A549 (cell line): ENCODE data around the gene PLPP3. TPM values are rescaled to one million over a fixed set of nuclear protein-coding genes. Genes with fewer than 3 reads are reported as not detected.

Source experiments
- ATAC-seq, 2 experiments: fragments of 200-7000 bp in 1 of 2; fragments of >200 bp in 1 of 2; cut with Nextera tagmentation in 1 of 2; cut with Tn5 transposase in 1 of 2; 3 replicates each; pipeline versions ENCODE4 v1.8.0 to v1.9.1; 2018 to 2020; ENCODE audit warnings: mild to moderate bottlenecking in 1 of 2, moderate library complexity in 1 of 2
- CTCF ChIA-PET: fragments of 300-600 bp; sonication (Branson Sonifier 250); formaldehyde crosslinking; extraction: SDS; loops from one replicate; lab custom pipeline; 2021; ENCODE audit warnings: antibody characterized with exemption, inconsistent platforms; lab: Yijun Ruan, JAX
- POLR2A ChIA-PET: fragments of 350-600 bp; formaldehyde crosslinking; extraction: SDS; loops from one replicate; lab custom pipeline; 2021; ENCODE audit warnings: antibody characterized with exemption, inconsistent platforms; lab: Yijun Ruan, JAX
- DNase-seq, 2 experiments: peaks; one replicate each; pipeline versions ENCODE4 v3.0.0 to v3.0.0-alpha.2; 2011 to 2016; ENCODE audit warnings: low read depth in 1 of 2, low spot score in 1 of 2
- FAIRE-seq: peaks from 2 replicates; lab custom pipeline; 2011; peaks lifted over from hg19 to GRCh38; lab: Jason Lieb, UNC
- H3K27ac ChIP-seq, 2 experiments: fragments of >200 bp; sonication (Bioruptor Twin); formaldehyde crosslinking; 3 replicates each; pipeline ENCODE4 v1.5.1; 2016 to 2017
- H3K4me1 ChIP-seq: fragments of >200 bp; sonication (Bioruptor Twin); formaldehyde crosslinking; 3 replicates; pipeline ENCODE4 v1.6.1; 2016
- H3K4me2 ChIP-seq: fragments of >200 bp; sonication (Bioruptor Twin); formaldehyde crosslinking; 3 replicates; pipeline ENCODE4 v1.6.1; 2016
- H3K4me3 ChIP-seq: fragments of >200 bp; sonication (Bioruptor Twin); formaldehyde crosslinking; 3 replicates; pipeline ENCODE4 v1.5.1; 2016
- H3K9me3 ChIP-seq: fragments of >200 bp; sonication (Bioruptor Twin); formaldehyde crosslinking; 3 replicates; pipeline ENCODE4 v1.6.1; 2016
- ATOH8 ChIP-seq: fragments of 250-450 bp; sonication (Bioruptor Pico); IDR thresholded peaks from 2 replicates; pipeline ENCODE4 v1.5.0; 2020; ENCODE audit warnings: low read depth, mild to moderate bottlenecking, moderate library complexity
- BCL3 ChIP-seq: fragments of >200 bp; sonication (Bioruptor Twin); formaldehyde crosslinking; IDR thresholded peaks from 3 replicates; pipeline ENCODE4 v1.6.1; 2016
- CBX2 ChIP-seq: fragments of 200-600 bp; sonication (generic); IDR thresholded peaks from 2 replicates; pipeline ENCODE4 v1.6.1; 2016; ENCODE audit warnings: low read depth, mild to moderate bottlenecking, borderline replicate concordance
- CEBPB ChIP-seq, 2 experiments: fragments of >200 bp in 1 of 2; sonication (Bioruptor Twin) in 1 of 2; formaldehyde crosslinking in 1 of 2; IDR thresholded peaks; 2 replicates each; pipeline ENCODE4 v1.6.1; 2012 to 2016
- CTCF ChIP-seq: fragments of >200 bp; sonication (Bioruptor Twin); formaldehyde crosslinking; IDR thresholded peaks from 3 replicates; pipeline ENCODE4 v1.5.1; 2016
- E2F6 ChIP-seq: IDR thresholded peaks from 2 replicates; pipeline ENCODE4 v1.6.1; 2012; ENCODE audit warnings: low read depth, borderline replicate concordance
- EHMT2 ChIP-seq: fragments of 200-600 bp; sonication (generic); IDR thresholded peaks from 2 replicates; pipeline ENCODE4 v1.6.1; 2016; ENCODE audit warnings: antibody characterized with exemption, low read depth, mild to moderate bottlenecking, moderate library complexity
- ELK1 ChIP-seq: fragments of 150-350 bp; IDR thresholded peaks from 2 replicates; pipeline ENCODE4 v1.6.1; 2014; ENCODE audit warnings: low read depth, mild to moderate bottlenecking, low read length
- ESRRA ChIP-seq: fragments of 150-350 bp; IDR thresholded peaks from 2 replicates; pipeline ENCODE4 v1.6.1; 2014; ENCODE audit warnings: mild to moderate bottlenecking, low read length, borderline replicate concordance
- FOSB ChIP-seq: fragments of 250-450 bp; sonication (Bioruptor Pico); IDR thresholded peaks from 2 replicates; pipeline ENCODE4 v1.5.0; 2020; ENCODE audit warnings: mild to moderate bottlenecking, moderate library complexity
- GATA3 ChIP-seq: IDR thresholded peaks from 2 replicates; pipeline ENCODE4 v1.6.1; 2012; ENCODE audit warnings: borderline replicate concordance
- HDAC2 ChIP-seq: fragments of 200-600 bp; sonication (generic); IDR thresholded peaks from 2 replicates; pipeline ENCODE4 v1.6.1; 2016
- HES2 ChIP-seq: fragments of >200 bp; sonication (Bioruptor Twin); formaldehyde crosslinking; IDR thresholded peaks from 2 replicates; pipeline ENCODE4 v1.6.1; 2016
- HOXB13 ChIP-seq: fragments of 250-450 bp; sonication (Bioruptor Pico); IDR thresholded peaks from 2 replicates; pipeline ENCODE4 v1.5.0; 2020; ENCODE audit warnings: low read depth, mild to moderate bottlenecking, moderate library complexity
- HOXB5 ChIP-seq: fragments of 250-450 bp; sonication (Bioruptor Pico); IDR thresholded peaks from 2 replicates; pipeline ENCODE4 v1.5.0; 2020; ENCODE audit warnings: mild to moderate bottlenecking, moderate library complexity
- JUN ChIP-seq, 2 experiments: fragments of >200 bp; sonication (Bioruptor Twin); formaldehyde crosslinking; IDR thresholded peaks; 2 replicates in 1 of 2; 3 replicates in 1 of 2; pipeline ENCODE4 v1.6.1; 2016 to 2017
- KDM1A ChIP-seq: fragments of 200-600 bp; sonication (generic); IDR thresholded peaks from 2 replicates; pipeline ENCODE4 v1.6.1; 2016; ENCODE audit warnings: low read depth, mild to moderate bottlenecking
- KDM5A ChIP-seq: fragments of 200-600 bp; sonication (generic); IDR thresholded peaks from 2 replicates; pipeline ENCODE4 v1.6.1; 2016; ENCODE audit warnings: antibody characterized with exemption, mild to moderate bottlenecking
- MAFK ChIP-seq: fragments of 450-650 bp; IDR thresholded peaks from 2 replicates; pipeline ENCODE4 v1.6.1; 2014; ENCODE audit not compliant: partially characterized antibody
- MAX ChIP-seq: IDR thresholded peaks from 2 replicates; pipeline ENCODE4 v1.6.1; 2012
- POLR2A ChIP-seq: IDR thresholded peaks from 2 replicates; pipeline ENCODE4 v1.6.1; 2012; ENCODE audit warnings: mild to moderate bottlenecking, low read length
- RAD21 ChIP-seq, 2 experiments: fragments of >200 bp in 1 of 2; sonication (Bioruptor Twin) in 1 of 2; formaldehyde crosslinking in 1 of 2; IDR thresholded peaks in 1 of 2; conservative IDR thresholded peaks in 1 of 2; 2 replicates in 1 of 2; 3 replicates in 1 of 2; pipeline ENCODE4 v1.6.1; 2012 to 2018; ENCODE audit warnings: inconsistent platforms in 1 of 2
- RFX5 ChIP-seq: fragments of 450-650 bp; IDR thresholded peaks from 2 replicates; pipeline ENCODE4 v1.7.1; 2014; ENCODE audit warnings: antibody characterized with exemption, mild to moderate bottlenecking, moderate library complexity
- RNF2 ChIP-seq: fragments of 200-600 bp; sonication (generic); IDR thresholded peaks from 2 replicates; pipeline ENCODE4 v1.6.1; 2016; ENCODE audit warnings: low read depth, mild to moderate bottlenecking, antibody characterized with exemption, moderate library complexity, borderline replicate concordance
- SMC3 ChIP-seq: fragments of >200 bp; sonication (Bioruptor Twin); formaldehyde crosslinking; IDR thresholded peaks from 3 replicates; pipeline ENCODE4 v1.6.1; 2018; ENCODE audit warnings: inconsistent platforms
- TFCP2L1 ChIP-seq: fragments of 250-450 bp; sonication (Bioruptor Pico); IDR thresholded peaks from 2 replicates; pipeline ENCODE4 v1.5.0; 2021; ENCODE audit warnings: mild to moderate bottlenecking
- WGBS: methylation state at CpG from one replicate; pipeline ENCODE4 v1.1.6; 2017; ENCODE audit errors: missing lambda C conversion rate; 5-methylcytosine and 5-hydroxymethylcytosine counted together
- polyA minus RNA-seq: library from RNA; depleted of rRNA, polyadenylated mRNA; stranded (reverse); fragments of >200 nt; gene quantifications from 2 replicates; pipeline ENCODE4 v1.2.3, GENCODE V29; 2011; rRNA and poly(A)+ RNA removed
- polyA plus RNA-seq, 4 experiments: library from polyadenylated mRNA; depleted of rRNA in 3 of 4; stranded (reverse); fragments of >200 nt; fragmentation: RNase III in 1 of 4; extraction: RNeasy Plus Mini Kit Qiagen cat#74134 plus additional on column Dnase treatment in 1 of 4; gene quantifications; 2 replicates in 3 of 4; 3 replicates in 1 of 4; pipeline ENCODE4 v1.2.3, GENCODE V29; 2011 to 2017

The PLPP3 gene
- polyA plus RNA-seq (2011; rRNA removed) (25.6 and 30.5 TPM in 2 replicates), polyA plus RNA-seq (2017; fragmentation: RNase III; extraction: RNeasy Plus Mini Kit Qiagen cat#74134 plus additional on column Dnase treatment) (18.4 to 26.8 TPM (median 23.6 TPM) in 3 replicates), polyA minus RNA-seq (30.5 and 31.5 TPM in 2 replicates)
- polyA plus RNA-seq (2012; cell fraction: cytosol; rRNA removed) = 12.8 and 17.2 TPM in 2 replicates
- polyA plus RNA-seq (2012; cell fraction: nucleus; rRNA removed) = 20.9 and 21.7 TPM in 2 replicates

- 1% methylated on average over 15 of the region's 62 CpGs for WGBS
- H3K4me3 ChIP-seq = peak within 1 kb of the TSS; percentile 80
- no peak for TF ChIP-seq ELK1
- TF ChIP-seq POLR2A = peak; percentile 75
- no peak for TF ChIP-seq RFX5
- peak; percentile 44 to 53; a peak in 4 of 5 replicates for TF ChIP-seq RAD21 (conservative IDR thresholded peaks at IDR 0.05 in 1 of 2, IDR thresholded peaks at IDR 0.05 in 1 of 2)
- TF ChIP-seq BCL3 = peak; percentile 75; the same call in 2 of the 3 replicates
- TF ChIP-seq JUN (IDR thresholded peaks at IDR 0.05) = peak in 1 of 2 experiments; percentile 77; a peak in 1 of 5 replicates
- no peak for TF ChIP-seq HES2
- no peak for TF ChIP-seq MAX
- peak; percentile 49 for TF ChIP-seq SMC3
- peak; percentile 53 for TF ChIP-seq CTCF
- TF ChIP-seq HOXB5 (CRISPR knock-in tag) = 0 out of 2 replicates have a peak, but pooled peaks have one; percentile 20
- no peak for TF ChIP-seq KDM5A
- no peaks in the 10 kb centered on the region for H3K9me3 ChIP-seq
- CTCF ChIA-PET = interaction anchor here (0.6 to 2.9 kb wide), 15 partner anchors 10 to 1302 kb away, joined by 3 to 12 read pairs (median 3); no protein-coding TSS in a partner anchor
- DNase-seq (peak; percentile 81 to 88), ATAC-seq (peak; percentile 95), FAIRE-seq (no peak)
- H3K27ac ChIP-seq = peak within 1 kb of the TSS; percentile 78 to 96
- peak within 1 kb of the TSS; percentile 95 for H3K4me2 ChIP-seq
- peaks cover 32% of the 10 kb centered on the region for H3K4me1 ChIP-seq
- POLR2A ChIA-PET = interaction anchor here (0.7 to 1.4 kb wide), 5 partner anchors 10 to 1436 kb away, joined by 3 to 9 read pairs (median 5); no protein-coding TSS in a partner anchor
Measured at GRCh38 chr1:56578963-56579875, at the start of gene PLPP3. TSS of gene PLPP3 (minus strand) at chr1:56579563. CDS start at chr1:56579016, 547 bp downstream.

GRCh38 chr1:56627636-56628039 lies 48.3 kb upstream of the PLPP3 start:
- H3K4me1 ChIP-seq = peaks cover 32% of the 10 kb centered on the region
- ChIA-PET POLR2A (interaction anchor here (0.9 kb wide), 1 partner anchor 61 kb away, joined by 3 read pairs; no protein-coding TSS in a partner anchor), CTCF (interaction anchor here (0.9 kb wide), 1 partner anchor 82 kb away, joined by 3 read pairs; no protein-coding TSS in a partner anchor)
- peak overlapping the region in 1 of 2 experiments; percentile 20; a peak in 2 of 6 replicates for H3K27ac ChIP-seq
- peak in 1 of 2 experiments; percentile 78 for DNase-seq
- H3K4me3 ChIP-seq = no peak overlapping the region
- peak; percentile 84 to 94 for ATAC-seq
- peak overlapping the region; percentile 61 for H3K4me2 ChIP-seq
- WGBS = 1% methylated on average over 3 of the region's 3 CpGs
- FAIRE-seq = no peak
- H3K9me3 ChIP-seq = no peaks in the 10 kb centered on the region
- TF ChIP-seq ELK1 (no peak), EHMT2 (no peak), SMC3 (no peak), ATOH8 (CRISPR knock-in tag) (no peak), GATA3 (peak; percentile 76), POLR2A (no peak), RNF2 (no peak), MAFK (no peak), FOSB (CRISPR knock-in tag) (no peak), CBX2 (no peak), HOXB5 (CRISPR knock-in tag) (no peak), HDAC2 (no peak), E2F6 (no peak), HOXB13 (CRISPR knock-in tag) (no peak), ESRRA (no peak), CEBPB (IDR thresholded peaks at IDR 0.05) (peak; percentile 45 to 63; a peak in 2 of 4 replicates), TFCP2L1 (CRISPR knock-in tag) (no peak), KDM1A (no peak)
